NCI-H774 (cell line): ENCODE measurements around the gene PARD3.
A peak's percentile ranks its signal among the peaks of the same experiment; 100 is the strongest.

Source experiments
- DNase-seq: peaks from one replicate; lab custom pipeline; 2025; lab: John Stamatoyannopoulos, UW

Gene PARD3

GRCh38 chr10:34537629-34538231 is 277.4 kb downstream of the PARD3 start:
- DNase-seq = no peak

DNA sequence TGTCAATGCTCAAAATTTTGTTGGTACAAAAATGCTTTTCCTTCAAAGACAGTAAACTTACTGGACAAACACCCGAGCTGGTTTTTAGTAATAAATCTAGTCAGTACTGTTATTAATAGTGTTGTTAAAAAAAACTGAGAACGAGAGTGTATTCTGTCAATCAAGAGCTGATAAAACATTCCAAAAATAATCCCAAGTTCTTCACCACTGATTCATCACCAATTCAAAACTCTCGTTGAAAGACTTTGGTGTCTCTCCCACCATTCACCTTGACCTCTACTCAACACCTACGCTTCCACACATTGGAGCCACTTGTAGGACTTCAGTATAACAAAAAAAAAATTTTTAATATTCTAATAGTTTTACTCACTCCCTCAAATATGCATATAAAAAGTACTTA is 279.2 kb downstream of the PARD3 start:
- DNase-seq = no peak

DNA sequence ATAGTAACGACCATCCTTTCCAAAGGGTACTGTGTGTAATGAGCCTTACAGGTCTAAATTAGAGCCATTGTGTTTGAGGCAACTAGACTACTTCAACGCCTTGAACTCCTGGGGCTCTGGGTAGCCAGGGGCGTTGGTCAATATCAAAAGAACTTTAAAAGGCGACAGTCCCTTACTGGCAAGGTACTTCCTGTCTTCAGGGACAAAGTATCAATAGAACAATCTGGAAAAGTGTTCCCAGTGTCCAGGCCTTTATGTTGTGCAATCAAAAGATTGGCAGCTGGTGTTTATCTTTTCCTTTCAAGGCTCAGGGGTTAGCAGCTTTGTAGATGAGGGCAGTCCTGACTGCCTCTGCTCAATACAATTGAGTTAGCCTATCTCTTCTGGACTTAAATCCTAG is 284.3 kb downstream of the PARD3 start:
- DNase-seq = no peak

- DNase-seq = no peak
These were observed 286.8 kb downstream of the PARD3 start for GRCh38 chr10:34528320-34528719.

DNA sequence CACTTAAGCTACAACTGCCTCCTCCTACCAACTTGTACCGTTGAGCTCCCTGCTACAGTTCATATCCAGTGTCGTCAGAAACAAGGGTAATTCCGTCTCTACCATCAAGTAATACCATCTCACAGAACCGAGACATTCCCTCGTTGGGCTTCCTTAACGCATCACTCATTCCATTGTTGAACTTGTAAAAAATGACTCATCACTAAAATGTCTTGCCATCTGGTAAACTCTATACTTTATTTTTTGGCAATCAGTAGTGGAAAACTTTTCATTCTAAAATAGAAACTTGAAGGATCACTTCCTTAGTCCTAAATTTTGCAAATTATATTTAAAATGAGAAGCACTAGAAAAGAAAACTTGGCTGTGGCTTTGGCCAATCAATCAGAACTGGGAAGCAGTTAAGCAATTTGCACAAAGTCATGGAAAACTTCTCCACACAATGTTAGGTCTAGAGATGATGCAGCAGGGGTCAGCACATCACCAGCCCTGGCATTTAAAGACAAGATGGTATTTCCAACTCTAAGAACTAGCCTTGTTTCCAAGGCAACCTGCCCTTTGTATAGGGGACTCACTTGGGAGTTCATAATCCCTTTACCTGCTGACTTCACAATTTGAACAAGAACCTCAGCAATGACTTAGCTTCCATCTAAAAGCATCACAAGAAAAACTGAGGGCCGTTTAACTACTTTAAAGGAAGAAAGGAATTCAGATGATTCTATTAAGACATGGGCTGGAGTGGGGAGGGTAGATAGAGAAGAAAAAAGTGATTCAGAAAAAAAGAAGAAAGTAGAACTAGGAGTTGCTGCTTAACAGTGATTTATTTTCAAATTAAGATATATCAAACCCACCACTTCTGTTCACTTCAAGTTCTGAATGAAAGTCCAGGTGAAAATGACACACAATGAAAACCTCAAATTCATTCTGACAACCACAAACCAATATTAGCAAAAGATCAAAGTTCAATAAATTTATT is 288.1 kb downstream of the PARD3 start:
- DNase-seq = no peak

DNA sequence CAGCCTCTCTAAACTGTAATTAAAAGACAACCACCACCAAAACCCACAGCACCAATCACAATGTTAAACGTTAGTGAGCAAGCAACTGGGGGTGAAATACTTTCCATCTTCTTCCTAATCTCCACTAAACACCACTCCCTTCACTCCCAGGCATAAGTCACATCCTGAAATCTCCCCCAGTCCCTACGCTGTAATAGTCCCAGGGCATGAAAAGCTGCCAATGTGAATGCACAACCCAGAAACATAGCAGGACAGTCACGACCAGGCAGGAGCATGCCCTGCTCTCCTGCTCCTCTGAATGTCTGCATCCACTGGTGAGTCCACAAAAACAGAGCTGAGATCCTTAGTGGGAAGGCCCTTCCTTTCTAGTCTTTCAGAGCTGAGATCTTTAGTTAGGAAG is 288.9 kb downstream of the PARD3 start:
- no peak for DNase-seq

DNA sequence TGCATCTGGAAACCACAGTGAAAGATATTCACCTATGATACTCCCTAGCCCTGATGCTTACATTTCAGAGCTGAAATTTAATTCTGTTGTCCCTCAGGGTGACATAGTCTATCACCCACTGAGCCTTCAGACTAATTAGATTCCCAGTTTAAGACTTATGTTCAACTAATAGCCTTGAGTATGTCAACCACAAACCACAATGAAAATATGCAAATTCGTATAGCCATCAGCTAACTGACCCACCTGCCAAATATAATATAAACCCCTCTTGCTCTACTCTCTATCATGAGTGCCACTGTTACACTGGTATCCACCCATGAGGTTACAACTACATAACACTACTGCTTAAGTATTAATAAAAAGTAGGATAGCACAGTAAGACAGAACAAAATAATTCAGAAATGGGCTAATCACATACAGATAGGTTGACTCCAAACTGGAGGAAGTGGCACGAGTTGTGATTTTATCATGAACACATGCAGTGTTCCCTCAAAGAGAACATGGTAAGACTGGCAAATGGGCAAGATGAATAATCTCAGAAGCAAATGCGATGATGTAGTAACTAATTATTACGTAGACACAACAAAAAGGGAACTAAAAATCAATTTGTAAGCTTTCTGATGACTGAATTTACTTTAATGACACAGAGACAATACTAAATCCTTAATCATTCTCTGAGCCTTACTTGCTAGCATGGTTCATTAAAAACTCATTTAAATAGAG is 290.6 kb downstream of the PARD3 start:
- DNase-seq = no peak

DNA sequence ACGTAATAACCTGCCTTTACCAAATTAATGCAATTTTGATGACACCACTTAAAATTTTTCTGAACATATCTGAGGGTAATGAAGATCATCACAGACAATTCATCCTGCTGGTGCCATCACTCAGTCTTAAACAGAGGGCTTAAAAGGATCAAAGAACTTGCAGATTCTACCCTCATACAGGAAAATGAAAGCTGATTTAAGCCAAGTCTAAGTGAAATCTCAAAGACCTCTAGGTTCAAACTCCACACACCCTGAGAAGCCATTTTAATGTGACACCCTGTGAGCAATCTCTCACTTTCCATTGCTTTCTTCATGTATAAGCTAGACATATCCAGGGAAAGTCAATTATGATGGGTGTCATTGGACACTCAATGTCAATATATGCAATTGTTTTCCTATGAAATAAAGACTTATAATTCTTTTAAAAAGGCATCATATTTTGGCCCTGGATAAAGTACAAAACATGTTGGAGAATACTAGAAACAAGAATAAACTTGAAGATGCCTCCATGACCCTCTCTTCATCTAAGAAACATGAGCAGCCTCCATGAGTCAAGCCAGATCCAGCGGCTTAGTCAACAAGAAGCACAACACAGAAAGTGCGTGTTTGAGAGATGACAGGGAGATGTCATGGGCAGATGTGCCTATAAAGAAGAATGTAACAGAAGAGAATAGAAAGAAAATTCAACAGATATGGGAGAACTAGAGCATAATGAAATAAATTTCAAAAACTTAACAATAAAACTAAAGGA is 291.9 kb downstream of the PARD3 start:
- no peak for DNase-seq

GRCh38 chr10:34522546-34522945 is 292.6 kb downstream of the PARD3 start:
- no peak for DNase-seq

DNA sequence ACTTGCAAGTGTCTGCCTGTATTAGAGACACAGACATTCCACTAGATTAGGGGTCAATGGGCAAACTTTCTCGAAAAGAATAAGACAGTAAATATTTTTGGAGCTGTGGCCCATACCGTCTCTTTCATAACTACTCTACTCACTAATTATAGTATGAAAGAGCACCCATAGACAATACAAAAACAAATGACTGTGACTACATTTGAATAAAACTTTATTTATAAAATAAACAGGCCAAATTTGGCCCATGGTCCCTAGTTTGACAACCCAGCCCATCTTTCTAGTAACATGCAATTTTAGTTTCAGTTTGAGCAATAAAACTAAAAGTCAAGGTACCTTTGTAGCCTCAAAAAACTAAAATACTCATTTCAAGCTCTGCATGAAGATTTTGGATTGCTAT is 294.6 kb downstream of the PARD3 start:
- no peak for DNase-seq

DNA sequence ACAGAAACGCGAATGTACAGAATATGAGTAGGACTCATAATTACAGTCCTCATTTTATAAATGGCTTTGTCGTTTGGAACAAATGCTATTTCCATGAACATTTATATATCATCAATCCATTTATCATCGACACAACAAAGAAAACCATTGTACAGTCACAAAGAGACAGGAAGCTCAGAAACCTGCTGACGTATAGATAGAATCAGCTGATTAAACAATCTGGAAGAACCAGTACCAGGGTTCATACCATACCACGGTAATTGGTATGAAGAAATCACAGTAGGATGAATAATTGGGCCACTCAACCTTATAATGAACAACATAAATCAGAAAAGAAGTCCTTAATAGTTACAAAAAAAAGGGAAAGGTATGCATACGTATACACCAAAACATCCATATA is 295.0 kb downstream of the PARD3 start:
- peak; percentile 11 for DNase-seq

DNA sequence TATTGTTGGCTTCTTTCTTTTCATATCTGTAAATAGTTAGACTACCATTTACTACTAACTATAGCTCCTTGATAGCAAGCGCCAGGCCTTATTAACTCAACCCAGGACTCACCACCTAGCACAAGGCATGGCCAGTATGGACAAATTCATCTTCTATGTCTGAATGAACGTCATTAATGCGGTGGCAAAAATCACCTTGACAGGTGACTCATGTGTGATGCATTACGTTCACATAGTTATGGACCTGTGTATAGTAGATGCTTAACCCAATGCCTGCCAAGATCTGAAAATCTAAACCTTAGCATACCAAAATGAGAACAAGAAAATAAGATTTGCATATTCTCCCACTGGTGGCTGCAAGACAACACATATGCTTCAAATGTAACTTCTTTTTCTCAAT is 300.8 kb downstream of the PARD3 start:
- no peak for DNase-seq

- DNase-seq = no peak
These were observed 301.5 kb downstream of the PARD3 start for GRCh38 chr10:34513636-34514035.

DNA sequence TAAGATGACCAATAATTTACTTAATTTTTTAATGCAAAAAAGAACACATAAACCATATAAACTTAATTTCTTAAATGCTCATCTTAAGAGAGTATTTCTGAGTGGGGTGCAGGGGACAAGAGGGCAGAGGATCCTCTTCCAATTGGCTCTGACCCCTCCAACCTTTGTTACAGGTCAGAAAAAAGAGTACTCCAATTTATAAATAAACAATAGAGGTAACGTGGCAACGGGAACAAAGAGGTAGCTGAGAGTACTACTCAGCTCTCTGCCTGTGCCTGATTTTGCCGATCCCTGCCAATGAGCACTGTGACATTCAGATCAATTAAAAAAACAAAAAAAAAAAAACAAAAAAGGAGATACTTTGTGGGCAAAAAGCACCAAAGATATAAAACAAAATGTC is 307.9 kb downstream of the PARD3 start:
- DNase-seq = peak; percentile 67

DNA sequence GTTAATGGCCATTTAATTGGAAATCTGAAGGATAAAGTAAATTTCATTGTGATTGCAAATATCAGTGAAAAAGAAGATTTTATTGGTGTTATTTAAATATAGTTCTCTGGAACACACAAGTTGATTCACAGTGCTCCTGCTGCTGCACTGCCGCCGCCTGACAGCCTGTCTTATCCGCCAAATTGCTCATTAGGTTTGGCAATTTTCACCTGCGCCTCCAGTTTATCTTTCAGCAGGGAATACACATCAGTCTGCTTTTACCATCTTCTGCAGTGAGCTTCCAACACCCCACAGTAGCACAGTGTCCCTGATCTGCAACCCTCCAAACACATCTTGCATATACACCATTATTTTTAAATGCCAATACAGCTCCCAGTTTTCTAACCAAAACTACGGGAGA is 308.3 kb downstream of the PARD3 start:
- no peak for DNase-seq

GRCh38 chr10:34505338-34505737 is 309.8 kb downstream of the PARD3 start:
- no peak for DNase-seq

DNA sequence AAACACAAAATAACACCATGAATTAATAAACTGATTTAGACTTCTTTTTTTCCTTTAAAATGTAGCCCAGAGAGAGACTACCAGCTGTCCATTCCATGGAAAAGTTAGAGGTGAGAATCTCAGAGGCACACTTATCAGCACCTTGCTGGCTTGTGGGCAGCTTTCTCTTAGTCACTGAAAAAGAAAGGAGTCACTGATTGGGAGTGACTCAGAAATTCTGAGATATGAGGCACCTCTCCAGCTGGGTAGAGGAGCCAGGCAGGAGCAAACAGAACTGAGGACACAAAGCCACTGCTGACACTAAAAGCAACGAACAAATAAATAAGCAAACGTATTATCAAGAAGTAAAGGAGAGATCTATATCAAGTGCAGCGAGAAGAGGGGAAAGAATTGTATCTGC is 310.6 kb downstream of the PARD3 start:
- DNase-seq = no peak

GRCh38 chr10:34503704-34504103 is 311.4 kb downstream of the PARD3 start:
- no peak for DNase-seq

DNA sequence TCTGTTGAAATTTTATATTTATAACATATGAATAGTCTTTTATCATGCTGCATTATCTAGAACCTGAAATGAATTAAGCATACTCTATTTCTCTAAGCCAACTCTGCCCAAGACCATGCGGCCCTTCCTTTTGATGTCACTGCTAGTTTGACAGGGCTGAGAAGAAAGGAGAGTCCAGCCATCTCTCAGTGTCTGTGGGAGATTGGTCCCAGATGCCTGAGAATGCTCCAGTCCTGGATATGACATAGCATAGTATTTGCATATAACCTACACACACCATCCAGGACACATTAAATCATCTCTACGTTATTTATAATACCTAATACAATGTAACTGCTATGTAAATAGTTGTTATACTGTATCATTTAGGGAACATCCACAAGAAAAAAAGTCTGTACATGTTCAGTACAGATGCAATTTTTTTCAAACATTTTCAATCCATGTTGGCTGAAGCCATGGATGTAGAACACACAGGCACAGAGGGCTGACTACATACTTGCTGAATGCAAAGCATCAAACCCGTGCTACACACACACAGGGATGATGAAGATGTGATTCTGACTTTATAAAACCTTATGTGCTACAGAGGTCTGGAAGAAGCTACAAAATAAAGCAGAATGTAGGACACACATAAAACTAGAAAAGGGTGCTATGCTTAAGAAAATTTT is 315.4 kb downstream of the PARD3 start:
- DNase-seq = no peak

DNA sequence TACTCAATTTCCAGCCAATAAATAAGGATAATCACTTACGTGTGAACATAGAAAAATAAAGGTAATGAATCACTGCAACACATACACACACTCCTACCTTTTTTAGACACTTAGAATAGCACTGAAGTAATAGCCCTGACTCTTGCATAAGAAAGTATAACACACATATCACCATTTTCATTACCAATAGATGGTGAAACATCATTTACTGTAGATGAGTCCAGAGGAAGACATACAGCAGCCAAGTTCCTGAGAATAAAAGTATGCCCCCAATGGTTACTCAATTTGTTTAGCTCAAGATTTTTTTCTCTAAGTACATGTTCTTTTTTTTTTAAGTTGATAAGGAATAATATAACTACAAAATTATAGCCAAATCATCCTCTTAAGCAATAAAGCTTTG is 316.3 kb downstream of the PARD3 start:
- DNase-seq = no peak

- no peak for DNase-seq
These were observed 319.2 kb downstream of the PARD3 start for GRCh38 chr10:34495938-34496337.

- no peak for DNase-seq
These were observed 321.1 kb downstream of the PARD3 start for GRCh38 chr10:34494012-34494411.
